CD4-positive, CD25-positive, alpha-beta regulatory T cell (primary cell): Measurements from ENCODE around the gene SLC9A6. TPM values are rescaled to one million over a fixed set of nuclear protein-coding genes. Genes with fewer than 3 reads are reported as not detected.

Source experiments
- ATAC-seq, 2 donors: fragments of 150-1000 bp; cut with Tn5 transposase; one replicate each; pipeline ENCODE4 v1.10.0; 2021; ENCODE audit warnings: low read depth in 2 of 2, moderate number of reproducible peaks in 2 of 2, moderate library complexity in 1 of 2
- DNase-seq, 3 donors: peaks; one replicate each; pipeline versions ENCODE4 v3.0.0 to v3.0.0-alpha.2; 2012 to 2022; ENCODE audit warnings: mixed read lengths in 1 of 3
- H3K27ac ChIP-seq: one replicate; pipeline ENCODE4 v1.7.0; 2013; ENCODE audit warnings: mild to moderate bottlenecking, low read length; ENCODE audit not compliant: insufficient read depth, poor library complexity, severe bottlenecking
- H3K27me3 ChIP-seq: one replicate; pipeline ENCODE4 v1.7.0; 2013; ENCODE audit warnings: low read length; ENCODE audit not compliant: control insufficient read depth, insufficient read depth
- H3K36me3 ChIP-seq: one replicate; pipeline ENCODE4 v1.7.0; 2013; ENCODE audit warnings: mild to moderate bottlenecking, low read length, moderate library complexity; ENCODE audit not compliant: control insufficient read depth, insufficient read depth
- H3K4me1 ChIP-seq: 2 replicates; pipeline ENCODE4 v1.7.0; 2013; ENCODE audit warnings: mild to moderate bottlenecking, low read length; ENCODE audit not compliant: insufficient read depth, control insufficient read depth, poor library complexity, severe bottlenecking
- H3K4me3 ChIP-seq: one replicate; pipeline ENCODE4 v1.7.0; 2013; ENCODE audit warnings: low read depth, mild to moderate bottlenecking, low read length, moderate library complexity
- H3K9me3 ChIP-seq, 2 experiments: 1 replicate in 1 of 2; 2 replicates in 1 of 2; pipeline ENCODE4 v1.7.0; 2013; ENCODE audit warnings: low read length in 2 of 2, mild to moderate bottlenecking in 1 of 2, moderate library complexity in 1 of 2; ENCODE audit not compliant: control insufficient read depth in 2 of 2
- H3K27ac Mint-ChIP-seq, 3 donors: one replicate each; pipeline ENCODE4 v1.8.0; 2020 to 2022; ENCODE audit warnings: mild to moderate bottlenecking in 3 of 3, mixed read lengths in 3 of 3, moderate library complexity in 2 of 3
- H3K27me3 Mint-ChIP-seq: one replicate; pipeline ENCODE4 v1.8.0; 2022; ENCODE audit warnings: mild to moderate bottlenecking, mixed read lengths
- H3K36me3 Mint-ChIP-seq: one replicate; pipeline ENCODE4 v1.8.0; 2020; ENCODE audit warnings: mixed read lengths
- H3K4me1 Mint-ChIP-seq, 4 donors: one replicate each; pipeline ENCODE4 v1.8.0; 2020 to 2022; ENCODE audit warnings: mixed read lengths in 4 of 4, mild to moderate bottlenecking in 1 of 4
- H3K4me3 Mint-ChIP-seq, 4 donors: one replicate each; pipeline ENCODE4 v1.8.0; 2020 to 2022; ENCODE audit warnings: mild to moderate bottlenecking in 4 of 4, mixed read lengths in 4 of 4, moderate library complexity in 3 of 4
- H3K9me3 Mint-ChIP-seq, 7 donors: one replicate each; pipeline ENCODE4 v1.8.0; 2020 to 2022; ENCODE audit warnings: mixed read lengths in 7 of 7, mild to moderate bottlenecking in 3 of 7, moderate library complexity in 2 of 7
- polyA plus RNA-seq, 4 donors: library from polyadenylated mRNA; unstranded; fragments of 300-500 nt; fragmentation: Illumina TruSeq; gene quantifications; one replicate each; pipeline ENCODE4 v1.2.3, GENCODE V29; 2021
- total RNA-seq: library from RNA; stranded (reverse); gene quantifications from one replicate; pipeline ENCODE4 v1.2.3, GENCODE V29; 2022

SLC9A6 gene
- total and polyA plus RNA-seq, 5 donors from 2014 or later, result 17.2 to 20.0 (median 18.8) TPM

GRCh38 chrX:136015016-136015415 lies 29.8 kb downstream of the SLC9A6 start:
- Histone ChIP-seq H3K27ac (no peak overlapping the region), H3K36me3 (peaks cover 30% of the 10 kb centered on the region), H3K9me3 (no peaks in the 10 kb centered on the region), H3K27me3 (no peaks in the 10 kb centered on the region), H3K4me3 (no peak overlapping the region), H3K4me1 (no peaks in the 10 kb centered on the region)
- ATAC-seq, result no peak
- Mint-ChIP-seq H3K27me3 (no peaks in the 10 kb centered on the region), H3K36me3 (peaks cover 13% of the 10 kb centered on the region), H3K27ac (no peak overlapping the region), H3K4me1 (no peaks in the 10 kb centered on the region), H3K9me3 (no peaks in the 10 kb centered on the region), H3K4me3 (no peak overlapping the region)
- DNase-seq, result no peak

GRCh38 chrX:136016881-136017280 lies 31.6 kb downstream of the SLC9A6 start:
- Mint-ChIP-seq H3K27ac (no peak overlapping the region), H3K27me3 (no peaks in the 10 kb centered on the region), H3K4me1 (no peaks in the 10 kb centered on the region), H3K36me3 (peaks cover 13% of the 10 kb centered on the region), H3K9me3 (no peaks in the 10 kb centered on the region), H3K4me3 (no peak overlapping the region)
- no peaks in the 10 kb centered on the region for H3K4me1 ChIP-seq
- H3K36me3 ChIP-seq, result peaks cover 29% of the 10 kb centered on the region
- no peak overlapping the region for H3K4me3 ChIP-seq
- no peak for DNase-seq
- H3K9me3 ChIP-seq, result no peaks in the 10 kb centered on the region
- ATAC-seq, result no peak
- H3K27ac ChIP-seq, result no peak overlapping the region
- H3K27me3 ChIP-seq, result no peaks in the 10 kb centered on the region

GRCh38 chrX:136019226-136019625 lies 34.0 kb downstream of the SLC9A6 start:
- H3K4me3 Mint-ChIP-seq, result no peak overlapping the region
- Histone ChIP-seq H3K27ac (no peak overlapping the region), H3K36me3 (peaks cover 16% of the 10 kb centered on the region), H3K9me3 (no peaks in the 10 kb centered on the region), H3K4me3 (no peak overlapping the region), H3K4me1 (no peaks in the 10 kb centered on the region), H3K27me3 (no peaks in the 10 kb centered on the region)
- H3K27me3 Mint-ChIP-seq, result no peaks in the 10 kb centered on the region
- ATAC-seq, result no peak
- H3K36me3 Mint-ChIP-seq, result peaks cover 17% of the 10 kb centered on the region
- H3K9me3 Mint-ChIP-seq, result no peaks in the 10 kb centered on the region
- DNase-seq, result no peak
- H3K27ac Mint-ChIP-seq, result no peak overlapping the region
- no peaks in the 10 kb centered on the region for H3K4me1 Mint-ChIP-seq

GRCh38 chrX:136021160-136021559 lies 35.9 kb downstream of the SLC9A6 start:
- H3K36me3 Mint-ChIP-seq, result peaks cover 10% of the 10 kb centered on the region

GRCh38 chrX:136021903-136022302 lies 36.7 kb downstream of the SLC9A6 start:
- Histone ChIP-seq H3K27ac (no peak overlapping the region), H3K4me1 (no peaks in the 10 kb centered on the region), H3K27me3 (no peaks in the 10 kb centered on the region), H3K4me3 (no peak overlapping the region), H3K36me3 (peaks cover 7% of the 10 kb centered on the region), H3K9me3 (no peaks in the 10 kb centered on the region)
- Mint-ChIP-seq H3K27me3 (no peaks in the 10 kb centered on the region), H3K9me3 (no peaks in the 10 kb centered on the region), H3K36me3 (peaks cover 9% of the 10 kb centered on the region), H3K27ac (no peak overlapping the region), H3K4me1 (no peaks in the 10 kb centered on the region), H3K4me3 (no peak overlapping the region)
- ATAC-seq (no peak), DNase-seq (no peak)

More at GRCh38 chrX:136021160-136021559, 35.9 kb downstream of the SLC9A6 start:
- H3K27me3 ChIP-seq, result no peaks in the 10 kb centered on the region
- no peak overlapping the region for H3K4me3 Mint-ChIP-seq
- no peak for ATAC-seq
- H3K27ac Mint-ChIP-seq, result no peak overlapping the region
- no peak overlapping the region for H3K27ac ChIP-seq
- no peaks in the 10 kb centered on the region for H3K9me3 Mint-ChIP-seq
- H3K4me3 ChIP-seq, result no peak overlapping the region
- no peak for DNase-seq
- no peaks in the 10 kb centered on the region for H3K9me3 ChIP-seq
- H3K4me1 Mint-ChIP-seq, result no peaks in the 10 kb centered on the region
- H3K4me1 ChIP-seq, result no peaks in the 10 kb centered on the region
- no peaks in the 10 kb centered on the region for H3K27me3 Mint-ChIP-seq
- peaks cover 7% of the 10 kb centered on the region for H3K36me3 ChIP-seq

- Histone ChIP-seq H3K36me3 (peaks cover 16% of the 10 kb centered on the region), H3K4me3 (no peak overlapping the region), H3K4me1 (no peaks in the 10 kb centered on the region), H3K9me3 (no peaks in the 10 kb centered on the region), H3K27me3 (no peaks in the 10 kb centered on the region), H3K27ac (no peak overlapping the region)
- no peaks in the 10 kb centered on the region for H3K27me3 Mint-ChIP-seq
- ATAC-seq (no peak), DNase-seq (no peak)
- no peak overlapping the region for H3K4me3 Mint-ChIP-seq
- no peak overlapping the region for H3K27ac Mint-ChIP-seq
- H3K9me3 Mint-ChIP-seq, result no peaks in the 10 kb centered on the region
- H3K36me3 Mint-ChIP-seq, result peaks cover 4% of the 10 kb centered on the region
- H3K4me1 Mint-ChIP-seq, result peaks cover 0 to 4% (median 0%) of the 10 kb centered on the region in 4 donors
Measured at GRCh38 chrX:136025091-136025490, 39.9 kb downstream of the SLC9A6 start.

GRCh38 chrX:136028383-136028984 lies 43.2 kb downstream of the SLC9A6 start:
- Histone ChIP-seq H3K4me3 (no peak overlapping the region), H3K27ac (no peak overlapping the region), H3K9me3 (no peaks in the 10 kb centered on the region), H3K27me3 (no peaks in the 10 kb centered on the region), H3K4me1 (no peaks in the 10 kb centered on the region), H3K36me3 (peaks cover 23% of the 10 kb centered on the region)
- Mint-ChIP-seq H3K4me1 (peaks cover 0 to 4% (median 0%) of the 10 kb centered on the region in 4 donors), H3K27ac (no peak overlapping the region), H3K27me3 (no peaks in the 10 kb centered on the region), H3K9me3 (no peaks in the 10 kb centered on the region), H3K36me3 (peaks cover 1% of the 10 kb centered on the region), H3K4me3 (no peak overlapping the region)
- ATAC-seq (no peak), DNase-seq (peak in 2 of 3 donors; percentile 57 to 64)

- Histone ChIP-seq H3K36me3 (peaks cover 27% of the 10 kb centered on the region), H3K4me3 (no peak overlapping the region), H3K27ac (no peak overlapping the region), H3K9me3 (no peaks in the 10 kb centered on the region), H3K27me3 (no peaks in the 10 kb centered on the region), H3K4me1 (no peaks in the 10 kb centered on the region)
- no peaks in the 10 kb centered on the region for H3K9me3 Mint-ChIP-seq
- H3K4me1 Mint-ChIP-seq, result peaks cover 0 to 4% (median 0%) of the 10 kb centered on the region in 4 donors
- ATAC-seq (no peak), DNase-seq (no peak)
- H3K4me3 Mint-ChIP-seq, result no peak overlapping the region
- no peak overlapping the region for H3K27ac Mint-ChIP-seq
- H3K36me3 Mint-ChIP-seq, result no peaks in the 10 kb centered on the region
- H3K27me3 Mint-ChIP-seq, result no peaks in the 10 kb centered on the region
Measured at GRCh38 chrX:136029766-136030165, 44.5 kb downstream of the SLC9A6 start.
